Cerebellar nuclear complex (tissue), 1 donor: ENCODE data around the gene MFSD2B.

ENCODE experiments used
- DNase-seq, 2 experiments: peaks; one replicate each; lab custom pipeline; 2025; lab: John Stamatoyannopoulos, UW

MFSD2B gene

DNA sequence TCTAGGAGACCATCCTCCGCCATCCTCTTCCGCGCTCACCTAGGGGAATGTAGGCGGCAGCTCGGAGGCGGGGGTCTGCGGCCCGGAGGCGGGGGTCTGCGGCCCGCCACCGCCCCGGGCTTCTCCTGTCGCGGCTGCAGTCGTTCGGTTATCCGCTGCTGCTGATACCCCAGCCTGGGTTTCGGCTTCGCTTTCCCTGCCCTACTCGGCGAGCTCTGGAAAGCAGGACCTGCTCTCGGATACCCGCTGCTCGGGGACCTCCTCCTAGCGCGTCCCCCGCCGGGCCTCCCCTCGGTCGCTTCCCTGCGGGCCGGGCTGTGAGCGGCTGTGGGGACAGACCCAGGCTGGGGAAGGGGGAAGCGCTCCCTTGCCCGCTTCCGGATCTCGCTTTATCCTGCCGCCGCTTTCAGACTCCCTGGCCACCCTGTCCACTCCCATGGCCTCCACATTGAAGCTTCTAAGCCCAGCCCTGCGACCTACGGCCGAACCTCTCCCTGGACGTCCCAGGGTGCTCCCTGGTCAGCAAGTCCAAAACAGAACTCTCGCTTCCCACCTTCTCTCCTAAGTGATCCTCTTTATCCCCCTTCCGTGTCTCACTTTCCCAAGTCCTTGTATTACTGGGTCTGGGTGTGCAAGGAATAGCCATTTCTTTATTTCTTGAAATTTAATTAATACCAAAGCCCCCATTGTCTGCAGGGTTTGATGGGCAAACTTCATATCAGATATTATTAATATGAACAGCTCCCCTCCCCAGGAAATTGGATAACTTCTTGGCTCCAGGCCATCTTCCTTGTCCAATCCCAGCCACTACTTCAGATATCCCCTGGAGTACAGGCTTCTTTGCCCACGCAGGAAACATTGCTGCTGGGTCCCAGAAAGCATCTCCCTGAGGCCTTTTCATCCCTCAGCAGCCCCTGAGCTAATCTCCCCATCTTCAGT lies 40.4 kb downstream of the MFSD2B start:
- no peak for DNase-seq

DNA sequence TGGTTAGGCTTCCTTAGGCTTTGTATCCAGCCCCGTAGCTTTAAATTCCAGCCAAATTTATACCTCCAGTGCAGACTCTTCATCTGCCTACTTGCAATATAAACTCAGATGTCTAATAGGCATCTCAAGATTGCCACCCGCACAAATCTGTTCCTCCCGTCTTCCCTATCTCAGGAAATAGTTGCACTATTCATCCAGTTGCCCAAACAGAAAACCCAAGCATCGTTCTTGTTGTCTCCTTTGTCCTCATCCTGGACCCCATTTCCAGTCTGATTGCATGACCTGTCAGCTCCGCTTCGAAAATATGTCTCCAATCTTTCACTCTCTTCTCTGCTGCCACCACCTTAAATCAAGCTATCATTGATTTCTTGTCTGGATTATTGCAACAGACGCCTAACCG lies 41.9 kb downstream of the MFSD2B start:
- DNase-seq = no peak

GRCh38 chr2:24052951-24053350 lies 43.1 kb downstream of the MFSD2B start:
- DNase-seq = no peak

GRCh38 chr2:24054366-24055010 lies 44.6 kb downstream of the MFSD2B start:
- no peak for DNase-seq

DNA sequence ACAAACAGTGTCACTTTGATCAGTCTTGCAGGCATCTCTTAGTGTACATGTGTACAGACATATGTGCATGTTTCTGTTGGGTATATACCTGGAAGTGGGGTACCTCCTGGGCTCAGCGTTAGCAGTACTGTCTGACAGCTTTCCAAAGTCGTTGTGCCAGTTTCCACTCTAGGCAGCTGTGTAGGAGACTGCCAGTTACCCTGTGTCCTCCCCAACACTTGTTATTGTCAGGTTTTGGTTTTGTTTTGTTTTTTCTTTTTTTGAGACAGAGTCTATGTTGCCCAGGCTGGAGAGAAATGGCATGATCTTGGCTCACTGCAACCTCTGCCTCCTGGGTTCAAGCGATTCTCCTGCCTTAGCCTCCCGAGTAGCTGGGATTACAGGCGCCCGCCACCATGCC lies 45.9 kb downstream of the MFSD2B start:
- no peak for DNase-seq

DNA sequence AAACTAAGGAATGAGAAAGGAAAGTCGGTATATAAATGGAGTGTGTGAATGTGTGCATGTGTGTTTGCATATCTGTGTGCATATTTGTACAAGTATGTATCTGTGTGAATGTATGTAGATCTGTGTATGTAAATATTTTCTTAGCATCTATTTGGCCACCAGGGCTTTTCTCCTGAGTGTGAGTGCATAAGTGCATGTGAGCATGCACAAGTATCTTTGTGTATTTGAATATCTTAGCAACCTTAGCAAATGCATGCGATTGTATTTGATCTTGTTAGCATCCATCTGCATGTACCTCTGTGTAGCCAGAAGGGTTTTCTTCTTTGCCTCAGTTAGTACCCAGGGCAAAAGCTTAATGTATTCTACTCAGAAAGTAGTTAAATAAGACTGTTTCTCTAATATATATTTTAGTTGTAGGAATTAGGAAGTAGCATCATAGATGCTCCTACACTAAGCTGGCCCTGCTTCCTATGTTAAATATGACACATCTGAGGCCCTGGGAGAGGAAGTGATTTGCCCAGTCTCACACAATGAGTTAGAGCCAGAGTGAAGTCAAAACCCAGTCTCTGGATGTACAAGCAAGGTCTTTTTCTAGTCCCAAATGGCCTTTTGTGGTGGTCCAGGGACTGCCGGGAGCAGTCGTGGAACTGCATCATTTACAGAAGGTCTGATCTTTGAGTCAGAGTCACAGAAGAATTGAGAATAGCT lies 48.8 kb downstream of the MFSD2B start:
- DNase-seq = no peak

DNA sequence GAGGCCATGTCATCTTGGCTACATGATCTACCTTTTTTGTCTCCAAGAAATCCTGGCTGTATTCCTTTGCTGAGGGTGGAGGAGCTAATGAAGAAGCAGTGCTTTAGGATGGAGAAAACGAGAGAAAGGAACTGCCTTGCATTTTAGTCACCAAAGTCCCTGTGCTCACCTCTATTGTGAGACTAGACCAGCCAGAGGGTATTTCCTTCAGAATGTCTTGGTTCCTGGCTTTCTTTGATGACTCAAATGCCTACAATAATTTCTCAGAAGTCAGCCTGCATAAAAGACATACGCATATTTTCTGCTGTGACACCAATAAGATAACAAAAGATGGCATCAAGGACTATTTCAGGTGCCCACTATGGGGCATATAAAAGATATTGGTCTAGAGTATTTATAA lies 55.5 kb downstream of the MFSD2B start:
- DNase-seq = no peak

- no peak for DNase-seq
Measured at GRCh38 chr2:24072259-24072658, 62.4 kb downstream of the MFSD2B start.

GRCh38 chr2:24073816-24074215 lies 63.9 kb downstream of the MFSD2B start:
- no peak for DNase-seq

GRCh38 chr2:24075259-24075658 lies 65.4 kb downstream of the MFSD2B start:
- no peak for DNase-seq
